Hepatocyte (in vitro differentiated cells): ENCODE data around the gene ESR1.

Source experiments
- EZH2 ChIP-seq: fragments of 200-600 bp; sonication (generic); IDR thresholded peaks from 2 replicates; pipeline ENCODE4 v1.6.1; 2016; ENCODE audit warnings: antibody characterized with exemption, mild to moderate bottlenecking, borderline replicate concordance
- TF ChIP-seq, protein P1 (sequence below): fragments of 200-600 bp; sonication (generic); IDR thresholded peaks from 2 replicates; pipeline ENCODE4 v1.5.1; 2016; ENCODE audit warnings: antibody characterized with exemption, mild to moderate bottlenecking; ENCODE audit not compliant: poor library complexity

- TF ChIP-seq, protein P1, sequence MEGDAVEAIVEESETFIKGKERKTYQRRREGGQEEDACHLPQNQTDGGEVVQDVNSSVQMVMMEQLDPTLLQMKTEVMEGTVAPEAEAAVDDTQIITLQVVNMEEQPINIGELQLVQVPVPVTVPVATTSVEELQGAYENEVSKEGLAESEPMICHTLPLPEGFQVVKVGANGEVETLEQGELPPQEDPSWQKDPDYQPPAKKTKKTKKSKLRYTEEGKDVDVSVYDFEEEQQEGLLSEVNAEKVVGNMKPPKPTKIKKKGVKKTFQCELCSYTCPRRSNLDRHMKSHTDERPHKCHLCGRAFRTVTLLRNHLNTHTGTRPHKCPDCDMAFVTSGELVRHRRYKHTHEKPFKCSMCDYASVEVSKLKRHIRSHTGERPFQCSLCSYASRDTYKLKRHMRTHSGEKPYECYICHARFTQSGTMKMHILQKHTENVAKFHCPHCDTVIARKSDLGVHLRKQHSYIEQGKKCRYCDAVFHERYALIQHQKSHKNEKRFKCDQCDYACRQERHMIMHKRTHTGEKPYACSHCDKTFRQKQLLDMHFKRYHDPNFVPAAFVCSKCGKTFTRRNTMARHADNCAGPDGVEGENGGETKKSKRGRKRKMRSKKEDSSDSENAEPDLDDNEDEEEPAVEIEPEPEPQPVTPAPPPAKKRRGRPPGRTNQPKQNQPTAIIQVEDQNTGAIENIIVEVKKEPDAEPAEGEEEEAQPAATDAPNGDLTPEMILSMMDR = no peak
- TF ChIP-seq EZH2 = no peak
Observed at GRCh38 chr6:152078804-152079203, 271.3 kb downstream of the ESR1 start.
